Measurements from ENCODE around the gene LRP1B.
A peak's percentile ranks its signal among the peaks of the same experiment; 100 is the strongest.
"Not testable (repeated sequence)": the region's sequence is repeated elsewhere in the genome, so short reads cannot be mapped to it uniquely, and the experiment has no call there.

The LRP1B gene

DNA sequence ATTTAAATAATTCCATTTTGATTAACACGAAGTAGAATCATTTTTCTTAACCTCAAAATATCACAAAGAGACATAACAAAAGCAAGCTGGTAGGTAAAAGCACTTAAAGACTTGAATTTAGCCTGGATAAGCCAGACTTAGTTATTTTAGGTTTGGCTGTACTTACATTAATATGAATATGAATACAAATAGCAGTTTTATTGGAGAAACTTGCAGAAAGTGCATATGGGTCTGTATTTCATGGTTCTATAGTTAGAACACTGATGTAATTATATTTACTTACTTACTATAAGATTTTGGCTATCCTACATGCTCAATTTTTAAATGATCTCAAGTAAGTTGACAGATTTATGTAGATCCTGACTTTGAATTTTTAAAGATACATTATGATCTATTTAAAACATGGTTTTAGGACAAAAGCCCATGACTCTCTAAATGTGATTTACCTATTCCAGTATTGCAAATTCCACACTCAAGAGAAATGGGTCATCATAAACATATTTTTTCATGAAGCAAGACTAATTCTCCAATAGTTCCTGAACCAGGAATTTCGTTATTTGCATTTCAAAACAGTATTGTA is 1775.2 kb downstream of the LRP1B start:
- no peak for DNase-seq (ENCODE audit: low read depth in 2 of 2)

DNA sequence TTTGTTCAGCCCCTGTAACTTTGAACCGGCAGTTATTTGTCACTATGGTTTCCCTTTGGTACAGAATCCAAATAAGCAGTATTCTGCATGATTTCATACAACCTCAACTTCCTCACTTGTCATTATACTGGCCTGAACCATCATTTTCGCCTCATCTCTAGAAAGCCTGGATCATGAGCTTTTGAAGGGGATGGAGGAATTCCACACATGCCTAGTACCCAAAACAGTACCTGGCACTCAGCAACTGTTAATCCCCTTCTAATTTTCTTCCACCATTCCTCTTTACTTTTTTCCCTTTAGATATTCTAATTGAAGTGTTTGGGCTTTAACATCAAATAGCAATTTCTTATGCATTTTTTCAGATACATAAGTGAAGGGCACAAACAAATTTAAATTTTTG is 1776.3 kb downstream of the LRP1B start:
- DNase-seq (ENCODE audit: low read depth in 2 of 2), result no peak

DNA sequence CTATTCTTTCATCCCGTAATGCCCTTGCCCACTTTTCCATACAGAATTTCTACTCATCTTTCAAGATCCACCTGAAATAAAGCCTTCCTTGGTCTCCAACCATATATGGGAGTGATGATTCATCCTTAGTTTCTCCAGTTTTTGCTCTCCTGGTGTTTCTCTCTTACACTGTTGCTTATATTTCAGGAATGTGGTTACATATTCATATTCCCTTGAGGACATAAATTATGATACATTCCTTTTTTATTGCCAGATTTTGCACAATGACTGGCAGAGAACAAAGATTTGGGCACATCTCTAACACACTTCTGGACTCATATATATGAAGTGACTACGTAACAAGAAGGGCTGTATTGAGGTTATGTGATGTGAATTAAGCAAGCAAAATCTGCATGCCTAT is 1777.3 kb downstream of the LRP1B start:
- DNase-seq (ENCODE audit: low read depth in 2 of 2), result peak; percentile 73 to 81

DNA sequence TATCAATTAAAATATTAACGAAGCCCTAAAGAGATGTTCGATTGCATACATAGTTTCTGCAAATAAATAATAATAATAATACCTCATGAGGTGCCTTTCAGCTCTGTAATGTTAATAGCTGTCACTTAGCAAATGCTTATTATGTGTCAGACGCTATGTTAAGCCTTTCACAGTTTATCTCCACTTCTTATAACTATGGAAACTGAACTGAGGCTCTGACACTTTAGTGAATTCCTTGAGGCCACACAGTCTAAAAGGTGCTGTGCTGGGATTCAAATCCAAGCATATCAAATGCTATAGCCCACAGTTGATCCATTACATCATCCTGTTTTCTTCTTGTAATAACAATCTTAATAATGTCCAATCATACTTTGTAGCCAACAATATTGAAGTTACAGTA is 1779.1 kb downstream of the LRP1B start:
- DNase-seq (ENCODE audit: low read depth in 2 of 2), result no peak

DNA sequence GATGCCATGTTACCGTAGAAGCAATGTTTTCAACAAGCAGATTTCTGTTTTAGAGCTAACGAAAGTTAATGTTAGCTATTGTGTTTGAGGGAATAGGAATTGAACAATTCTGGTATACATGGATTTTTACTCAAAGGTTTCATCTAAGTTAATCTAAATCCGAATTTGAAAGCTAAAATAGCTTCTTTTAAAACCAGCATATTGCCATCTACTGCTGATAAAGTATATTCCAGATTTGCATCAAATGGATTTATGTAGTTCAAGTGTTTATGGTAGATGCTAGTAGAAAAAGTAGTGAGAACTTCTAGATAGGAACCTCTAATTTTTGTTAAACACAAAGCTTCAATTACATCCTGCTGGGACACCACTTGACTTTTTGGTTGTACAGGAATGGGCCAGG is 1781.1 kb downstream of the LRP1B start:
- DNase-seq (ENCODE audit: low read depth in 2 of 2), result no peak

DNA sequence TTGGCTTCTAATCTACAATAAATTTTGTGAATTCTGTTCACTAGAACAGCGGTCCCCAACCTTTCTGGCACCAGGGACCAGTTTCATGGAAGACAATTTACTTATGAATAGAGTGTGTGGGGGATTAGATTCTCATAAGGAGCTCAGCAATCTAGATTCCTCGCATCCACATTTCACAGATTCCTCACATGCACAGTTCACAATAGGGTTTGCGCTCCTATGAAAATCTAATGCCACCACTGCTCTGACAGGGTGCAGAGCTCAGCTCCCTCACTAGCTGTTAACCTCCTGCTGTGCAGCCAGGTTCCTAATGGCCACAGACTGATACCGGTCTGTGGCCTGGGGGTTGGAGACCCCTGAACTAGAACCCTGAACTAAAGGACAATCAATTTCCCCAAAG is 1782.0 kb downstream of the LRP1B start:
- no peak for DNase-seq (ENCODE audit: low read depth in 2 of 2)

DNA sequence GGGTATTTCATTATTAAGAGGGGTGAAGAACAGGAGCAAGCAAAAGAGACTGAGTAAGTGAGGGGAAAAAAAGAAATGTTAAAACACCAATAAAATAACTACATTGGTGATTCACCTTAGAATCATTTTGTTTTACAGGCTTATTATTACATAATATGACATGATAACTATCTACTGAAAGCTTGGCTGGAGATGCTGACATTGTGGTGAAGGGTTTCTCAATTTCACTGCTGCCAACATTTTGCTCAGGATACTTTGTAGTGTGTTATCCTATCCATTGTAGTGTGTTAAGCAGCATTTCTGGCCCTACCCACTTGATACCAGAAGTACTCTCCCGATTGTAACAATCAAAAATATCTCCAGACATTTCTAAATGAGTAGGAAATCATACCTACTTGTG is 1786.0 kb downstream of the LRP1B start:
- peak; percentile 43 to 46 for DNase-seq (ENCODE audit: low read depth in 2 of 2)

DNA sequence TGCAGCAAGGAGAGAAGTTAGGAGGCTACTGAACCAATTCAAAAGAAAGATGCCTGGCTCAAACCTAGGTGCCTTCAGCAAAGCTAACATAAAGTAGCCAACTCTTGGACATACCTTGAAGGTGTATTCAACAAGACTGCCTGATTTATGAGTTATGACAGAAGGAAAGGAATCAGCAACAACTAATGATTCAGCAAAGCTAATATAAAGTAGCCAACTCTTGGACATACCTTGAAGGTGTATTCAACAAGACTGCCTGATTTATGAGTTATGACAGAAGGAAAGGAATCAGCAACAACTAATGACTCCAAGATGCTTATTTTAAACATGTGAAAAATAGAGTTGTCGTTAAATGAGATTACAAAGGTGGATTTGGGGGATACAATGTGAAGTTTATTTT is 1786.5 kb downstream of the LRP1B start:
- not testable (repeated sequence) for DNase-seq (ENCODE audit: low read depth in 2 of 2)

DNA sequence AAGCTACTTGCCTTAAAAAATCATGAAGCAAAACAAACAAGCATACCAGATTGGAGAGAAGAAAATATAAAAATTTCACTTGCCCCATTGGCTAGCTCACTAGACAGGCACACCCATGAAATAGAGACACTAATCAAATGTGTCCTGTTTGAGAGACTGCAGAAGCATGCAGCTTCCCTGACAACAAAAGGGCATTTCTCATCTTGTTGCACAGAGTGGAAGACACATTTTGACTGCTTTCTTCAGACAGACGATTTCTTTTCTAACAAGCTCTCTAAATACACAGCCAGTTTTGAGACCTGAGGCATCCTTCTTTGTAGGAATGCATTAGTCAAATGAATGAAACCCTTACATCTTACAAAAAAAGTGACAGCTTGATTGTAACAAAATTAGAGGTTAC is 1792.0 kb downstream of the LRP1B start:
- no peak for DNase-seq (ENCODE audit: low read depth in 2 of 2)

DNA sequence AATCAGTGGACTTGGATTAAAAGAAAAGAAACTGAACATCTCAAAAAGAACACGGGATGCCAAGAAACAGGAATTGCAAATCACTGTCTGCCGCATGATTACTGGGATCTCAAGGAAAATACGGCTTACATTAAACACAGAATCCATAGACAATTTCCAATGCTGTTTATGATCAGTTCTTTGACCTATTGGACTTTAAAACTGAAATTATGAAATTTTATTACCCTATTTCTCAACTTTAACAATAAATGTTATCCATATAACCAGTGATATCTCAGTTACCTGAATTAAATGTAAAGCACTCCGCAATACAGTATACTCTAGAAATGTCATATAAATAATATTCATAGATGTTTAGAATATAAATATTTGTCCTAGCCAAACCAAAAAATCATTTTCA is 1793.8 kb downstream of the LRP1B start:
- no peak for DNase-seq (ENCODE audit: low read depth in 2 of 2)

DNA sequence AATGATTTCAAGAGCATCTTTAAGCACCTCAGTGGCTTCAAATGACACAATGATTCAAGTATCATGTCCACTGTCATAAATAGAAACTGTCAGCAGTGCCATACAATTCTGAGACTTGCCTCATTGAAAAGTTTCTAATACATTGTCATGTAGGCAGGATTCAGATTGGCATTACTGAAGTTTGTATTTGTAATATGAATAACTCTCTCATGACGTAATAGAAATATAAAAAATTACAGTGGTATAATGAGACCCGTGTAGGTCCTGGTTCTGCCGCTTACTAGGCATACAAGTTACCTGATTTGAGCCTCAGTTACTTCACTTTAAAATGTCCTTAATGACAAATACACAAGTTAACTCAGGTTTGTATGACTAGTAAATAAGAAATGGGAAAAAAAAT is 1814.5 kb downstream of the LRP1B start:
- no peak for DNase-seq (ENCODE audit: low read depth in 2 of 2)

DNA sequence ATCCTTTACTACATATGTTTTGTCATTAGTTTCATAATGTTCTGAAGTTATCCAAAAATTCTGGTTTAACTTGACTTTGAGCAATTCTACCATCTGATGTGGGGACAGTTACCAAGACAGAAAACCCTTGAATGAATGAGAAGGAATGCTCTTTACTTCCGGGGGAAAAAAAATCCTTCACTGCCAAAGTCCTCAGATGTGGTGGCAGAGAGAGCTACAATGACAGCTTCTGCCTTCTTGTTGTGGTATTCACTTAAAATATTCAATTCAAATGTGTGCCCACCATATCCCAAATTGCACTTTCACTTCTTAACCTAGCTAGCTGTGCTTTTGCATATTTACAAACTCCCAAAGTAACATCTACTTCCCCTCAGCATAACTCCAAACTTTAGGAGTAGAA is 1818.9 kb downstream of the LRP1B start:
- DNase-seq (ENCODE audit: low read depth in 2 of 2), result no peak

DNA sequence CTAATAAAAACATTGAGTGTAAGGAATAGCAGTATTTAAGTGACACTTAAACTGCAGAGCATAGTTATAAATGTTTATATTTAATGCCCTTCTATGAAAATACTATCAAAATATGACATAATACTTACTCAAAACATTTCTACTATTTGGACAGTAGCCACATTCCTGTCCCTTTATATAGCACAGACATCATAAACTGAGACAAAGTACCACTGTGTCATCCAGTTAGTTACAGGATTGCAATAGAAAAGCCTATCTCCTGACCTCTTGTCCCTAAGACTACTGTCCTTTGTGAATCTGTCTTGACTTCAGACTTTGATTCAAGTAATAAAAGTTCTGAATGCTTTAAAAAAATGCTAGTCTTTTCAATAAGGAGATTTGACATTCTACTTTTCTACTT is 1822.1 kb downstream of the LRP1B start:
- DNase-seq (ENCODE audit: low read depth in 2 of 2), result no peak

DNA sequence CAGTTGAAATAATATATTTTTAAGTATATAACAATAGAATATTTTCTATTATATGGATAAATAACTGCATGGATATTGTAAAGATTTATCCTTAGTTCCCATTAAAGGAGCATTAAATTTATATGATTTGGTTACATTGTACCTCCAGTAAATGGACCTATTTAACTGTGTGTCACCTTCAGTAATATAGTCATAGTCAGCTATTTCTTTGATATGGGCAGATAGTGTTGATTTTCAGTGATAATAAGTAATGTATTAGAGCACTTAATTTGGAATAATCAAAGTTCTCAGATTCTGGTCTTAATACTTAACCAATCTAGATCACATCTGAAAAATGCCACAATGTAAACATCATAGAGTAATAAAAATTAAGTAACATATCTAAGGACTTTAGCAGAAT is 1823.3 kb downstream of the LRP1B start:
- DNase-seq (ENCODE audit: low read depth in 2 of 2), result no peak

DNA sequence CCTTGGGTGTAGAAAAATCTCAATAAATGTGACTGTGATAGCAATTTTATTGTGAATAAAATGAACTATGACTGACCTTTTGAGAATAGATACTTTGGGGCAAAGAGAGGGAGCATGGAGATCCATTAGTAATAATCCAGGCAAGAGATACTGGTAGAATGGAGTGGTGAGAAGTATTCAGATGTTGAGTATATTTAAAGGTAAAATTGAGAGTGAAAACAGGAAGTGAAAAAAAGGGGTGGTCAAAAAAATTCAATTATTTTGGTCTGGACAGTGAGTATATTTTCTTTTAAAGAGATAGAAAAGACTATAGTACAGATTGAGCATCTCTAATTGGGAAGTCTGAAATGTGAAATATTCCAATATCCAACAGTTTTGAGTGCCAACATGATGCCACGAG is 1835.0 kb downstream of the LRP1B start:
- no peak for DNase-seq (ENCODE audit: low read depth in 2 of 2)

DNA sequence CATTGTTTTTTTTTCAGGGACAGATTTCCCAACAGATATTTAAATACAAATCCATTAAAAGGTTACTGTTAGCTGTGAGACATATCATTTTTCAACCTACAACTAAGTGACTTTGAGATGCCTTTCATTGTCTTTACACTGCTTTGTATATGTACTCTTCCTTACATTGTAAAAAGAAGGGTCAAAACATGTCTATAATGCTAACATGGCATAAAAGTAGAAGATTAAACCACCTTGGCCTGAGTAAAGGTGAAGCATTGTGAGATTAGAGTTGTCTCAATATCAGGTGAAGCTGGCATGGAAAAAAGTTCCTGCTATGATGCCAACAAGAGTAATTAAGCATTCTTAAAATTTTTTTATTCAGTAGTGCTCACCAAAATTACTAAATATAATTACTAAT is 1842.1 kb downstream of the LRP1B start:
- no peak for DNase-seq (ENCODE audit: low read depth in 2 of 2)

DNA sequence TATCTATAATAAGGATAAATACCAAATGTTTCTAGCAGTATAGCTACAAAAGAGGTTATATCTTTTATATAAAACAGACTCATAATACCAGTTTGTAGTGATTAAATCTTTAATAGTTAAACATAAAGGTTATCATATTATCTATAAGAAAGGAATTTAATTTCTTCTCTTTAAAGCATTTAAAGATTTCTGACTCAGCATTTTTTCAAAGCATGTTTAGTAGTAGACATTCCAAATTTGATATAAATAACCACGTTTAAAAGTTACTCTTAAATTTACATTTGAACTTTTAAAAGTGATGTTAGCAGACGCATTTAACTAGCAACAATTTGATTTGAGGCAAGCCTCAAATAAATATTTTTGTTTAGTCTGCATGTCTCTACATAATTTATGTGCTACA is 1842.6 kb downstream of the LRP1B start:
- no peak for DNase-seq (ENCODE audit: low read depth in 2 of 2)

DNA sequence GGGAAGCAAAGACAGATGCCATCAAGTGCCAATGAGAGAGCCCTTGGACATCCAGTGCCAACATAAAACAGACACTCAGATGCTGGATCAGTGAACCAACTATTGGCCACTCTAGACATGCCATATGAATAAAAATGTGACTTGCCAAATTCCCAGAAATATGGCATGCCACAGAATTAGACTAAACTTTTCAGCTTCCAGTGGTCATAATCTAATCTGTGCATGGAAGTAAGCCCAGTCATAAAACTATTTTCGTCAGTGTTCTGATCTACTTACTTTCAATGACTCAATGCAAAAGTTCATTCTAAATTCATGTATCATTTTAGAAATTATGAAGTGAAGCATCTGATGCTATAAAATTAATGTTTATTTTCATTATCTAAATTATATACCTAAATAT is 1844.4 kb downstream of the LRP1B start:
- no peak for DNase-seq (ENCODE audit: low read depth in 2 of 2)

DNA sequence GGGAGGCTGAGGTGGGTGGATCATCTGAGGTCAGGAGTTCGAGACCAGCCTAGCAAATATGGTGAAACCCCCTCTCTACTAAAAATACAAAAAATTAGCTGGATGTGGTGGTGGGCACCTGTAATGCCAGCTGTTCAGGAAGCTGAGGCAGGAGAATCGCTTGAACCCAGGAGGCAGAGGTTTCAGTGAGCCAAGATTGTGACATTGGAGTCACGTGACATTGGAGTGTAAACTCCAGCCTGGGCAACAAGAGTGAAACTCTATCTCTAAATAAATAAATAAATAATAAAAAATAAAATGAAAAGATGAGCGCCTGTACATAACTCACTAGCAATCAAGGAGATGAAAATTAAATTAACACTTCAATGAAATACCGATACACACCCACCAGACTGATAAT is 1853.5 kb downstream of the LRP1B start:
- not testable (repeated sequence) for DNase-seq (ENCODE audit: low read depth in 2 of 2)

DNA sequence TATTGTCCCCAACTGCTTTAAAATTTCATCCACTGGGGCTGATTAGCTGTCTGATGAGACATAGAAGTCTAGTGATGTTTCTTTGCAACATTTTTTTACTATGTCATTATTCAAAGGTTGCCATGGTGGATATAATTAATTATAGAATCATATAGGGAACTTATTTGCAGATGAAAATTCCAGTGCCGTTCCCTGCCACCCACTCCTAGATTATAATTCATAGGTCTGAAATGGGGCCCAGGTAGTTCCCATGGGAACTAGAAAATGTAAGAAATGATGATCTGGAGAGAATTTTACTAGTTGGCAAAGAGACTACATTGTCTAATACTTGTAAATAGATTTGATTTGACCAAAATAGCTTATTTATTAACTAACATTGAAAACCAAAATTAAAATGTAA is 1854.2 kb downstream of the LRP1B start:
- no peak for DNase-seq (ENCODE audit: low read depth in 2 of 2)

DNA sequence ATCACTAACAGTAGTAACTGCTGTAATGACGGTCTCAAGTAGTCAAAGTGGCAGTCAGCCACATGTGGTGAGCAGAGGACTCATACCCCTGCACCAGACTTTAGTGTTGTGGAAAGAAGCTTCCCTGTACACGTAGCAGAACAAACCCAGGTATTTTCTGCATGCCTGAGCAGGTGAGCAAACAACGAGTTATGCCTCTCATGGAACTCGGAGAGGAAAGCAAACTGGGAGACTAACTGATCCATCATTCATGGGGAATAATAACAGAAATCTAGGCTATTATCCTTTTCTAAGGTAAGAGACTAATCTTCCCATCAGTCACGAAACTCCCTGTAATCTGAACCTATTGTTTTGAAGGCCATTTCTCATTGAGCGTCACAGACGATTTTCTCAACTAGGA is 1855.4 kb downstream of the LRP1B start:
- DNase-seq (ENCODE audit: low read depth in 2 of 2), result no peak

DNA sequence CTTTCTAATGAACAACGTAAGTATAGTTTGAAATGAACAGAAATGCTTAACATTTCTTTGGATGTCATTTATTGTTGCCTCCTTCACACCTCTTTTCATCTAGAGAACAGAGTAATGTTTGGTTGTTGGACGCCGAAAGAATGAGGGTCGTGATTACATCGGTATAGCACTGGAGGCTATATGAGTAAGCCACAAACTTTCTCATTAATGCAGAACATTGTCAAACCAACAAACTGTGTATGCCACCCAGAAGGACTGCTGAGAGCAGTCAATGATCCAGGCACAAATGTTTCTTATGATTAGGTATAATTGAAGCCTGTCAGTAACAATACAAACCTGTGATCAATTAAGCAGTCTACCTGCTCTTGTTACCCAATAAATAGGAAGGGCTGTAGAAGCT is 1855.9 kb downstream of the LRP1B start:
- DNase-seq (ENCODE audit: low read depth in 2 of 2), result no peak

DNA sequence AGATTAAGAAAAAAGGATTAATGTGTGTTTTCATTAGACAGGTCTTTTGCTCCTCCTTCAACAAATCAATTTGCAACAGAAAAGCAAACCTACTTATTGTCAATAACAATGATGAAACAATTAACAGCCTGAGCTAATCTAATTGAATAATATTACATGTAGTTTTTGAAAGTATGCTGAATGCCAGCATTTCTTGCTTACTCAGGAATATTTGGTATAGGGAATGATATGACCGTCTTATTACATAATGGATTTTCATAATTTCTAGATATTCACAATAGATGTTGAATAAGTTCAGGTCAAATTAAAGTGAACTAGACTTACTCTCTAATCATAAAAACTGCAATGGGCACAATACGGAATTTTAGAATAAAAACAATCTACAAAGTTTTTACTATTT is 1856.9 kb downstream of the LRP1B start:
- DNase-seq (ENCODE audit: low read depth in 2 of 2), result no peak

DNA sequence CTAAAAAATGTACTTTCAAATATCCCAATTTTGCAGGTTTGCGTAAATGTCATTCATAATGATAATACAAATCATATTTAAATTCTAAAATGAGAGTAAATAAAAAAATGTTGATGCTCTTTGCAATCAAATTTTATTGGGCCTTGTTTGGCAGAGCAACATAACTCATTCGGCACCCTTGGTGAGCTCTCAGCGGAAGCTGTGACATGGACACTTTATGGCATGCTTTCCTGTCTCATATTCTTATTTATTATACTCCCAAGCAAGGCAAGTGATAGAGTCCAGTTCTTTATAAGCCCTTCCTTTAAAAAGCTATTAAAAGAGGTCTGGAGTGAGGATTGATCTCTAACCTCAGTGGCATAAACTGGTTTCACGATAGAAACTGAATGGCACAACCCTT is 1857.4 kb downstream of the LRP1B start:
- no peak for DNase-seq (ENCODE audit: low read depth in 2 of 2)

DNA sequence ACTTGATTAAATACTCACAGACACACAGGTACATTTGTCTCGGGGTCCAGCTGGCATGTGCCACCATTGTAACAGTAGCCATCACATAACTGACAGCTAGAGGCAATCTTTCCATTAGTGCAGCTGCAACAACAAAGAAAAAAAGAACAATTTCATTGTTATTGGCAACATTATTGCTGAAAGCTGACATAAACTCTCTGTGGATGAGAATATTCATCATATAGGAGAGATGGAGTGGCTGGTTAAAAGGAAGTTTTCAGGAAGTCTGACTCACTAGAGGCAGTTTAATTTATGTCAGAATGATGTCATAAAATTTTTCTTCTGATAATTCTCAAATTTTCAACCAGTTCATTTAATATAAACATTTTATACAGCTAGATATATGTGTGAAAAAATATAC is 1860.6 kb downstream of the LRP1B start:
- no peak for DNase-seq (ENCODE audit: low read depth in 2 of 2)
